Erythroblast (primary cell): ENCODE results near the gene PGLYRP4.
"Not testable (repeated sequence)": the region's sequence is repeated elsewhere in the genome, so short reads cannot be mapped to it uniquely, and the experiment has no call there.

Experiments
- GATA1 ChIP-seq: IDR thresholded peaks from 2 replicates; pipeline ENCODE4 v1.6.1; 2011; ENCODE audit warnings: low read depth, mild to moderate bottlenecking, control low read depth, low read length, moderate library complexity
- POLR2A ChIP-seq: IDR thresholded peaks from 2 replicates; pipeline ENCODE4 v1.6.1; 2011; ENCODE audit warnings: mild to moderate bottlenecking, low read length

- not testable (repeated sequence) for TF ChIP-seq POLR2A, GATA1
Observed at GRCh38 chr1:153318145-153318544, 30.5 kb downstream of the PGLYRP4 start.
